NB4 (cell line): ENCODE results near the gene HDAC1.

Source experiments
- CTCF ChIP-seq: IDR thresholded peaks from one replicate; pipeline ENCODE4 v1.5.1; 2012; ENCODE audit warnings: low read depth, low read length
- MYC ChIP-seq: IDR thresholded peaks from 2 replicates; pipeline ENCODE4 v1.6.1; 2011; ENCODE audit warnings: low read depth, low read length
- POLR2A ChIP-seq: IDR thresholded peaks from 2 replicates; pipeline ENCODE4 v1.6.1; 2011; ENCODE audit warnings: mild to moderate bottlenecking; ENCODE audit not compliant: insufficient read length; ENCODE audit errors: extremely low read depth
- TF ChIP-seq, protein P1 (sequence below): IDR thresholded peaks from 2 replicates; pipeline ENCODE4 v1.6.1; 2011; ENCODE audit warnings: low read depth, low read length

- TF ChIP-seq CTCF (no peak), POLR2A (no peak), MYC (no peak)
- TF ChIP-seq, protein P1, sequence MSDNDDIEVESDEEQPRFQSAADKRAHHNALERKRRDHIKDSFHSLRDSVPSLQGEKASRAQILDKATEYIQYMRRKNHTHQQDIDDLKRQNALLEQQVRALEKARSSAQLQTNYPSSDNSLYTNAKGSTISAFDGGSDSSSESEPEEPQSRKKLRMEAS: no peak
Observed at GRCh38 chr1:32376199-32376598, 84.3 kb downstream of the HDAC1 start.
